WTC11 (cell line): Measurements from ENCODE around the gene USO1. TPM values are rescaled to one million over a fixed set of nuclear protein-coding genes. Genes with fewer than 3 reads are reported as not detected.
A peak's percentile ranks its signal among the peaks of the same experiment; 100 is the strongest.

Experiments used
- ATAC-seq: fragments of 200-7000 bp; cut with Tn5 transposase; 2 replicates; pipeline ENCODE4 v1.10.0; 2021; ENCODE audit warnings: mild to moderate bottlenecking, moderate library complexity
- CTCF ChIA-PET: fragments of 300-600 bp; sonication (Branson Sonifier 250); formaldehyde crosslinking; loops from one replicate; lab custom pipeline; 2021; ENCODE audit warnings: antibody characterized with exemption; lab: Charles Lee
- POLR2A ChIA-PET: fragments of 350-600 bp; sonication (Branson Sonifier 250); formaldehyde crosslinking; loops from one replicate; lab custom pipeline; 2021; ENCODE audit warnings: antibody characterized with exemption; lab: Charles Lee
- DNase-seq: peaks from one replicate; pipeline ENCODE4 v3.0.0; 2021; ENCODE audit warnings: low spot score
- H3K27ac Mint-ChIP-seq: 2 replicates; pipeline ENCODE4 v1.8.0; 2021; ENCODE audit warnings: mixed read lengths
- H3K27me3 Mint-ChIP-seq: 2 replicates; pipeline ENCODE4 v1.8.0; 2021; ENCODE audit warnings: low read depth, mild to moderate bottlenecking, moderate library complexity, mixed read lengths
- H3K36me3 Mint-ChIP-seq: 2 replicates; pipeline ENCODE4 v1.8.0; 2021; ENCODE audit warnings: mixed read lengths
- H3K4me1 Mint-ChIP-seq: 2 replicates; pipeline ENCODE4 v1.8.0; 2022; ENCODE audit warnings: mixed read lengths
- H3K4me3 Mint-ChIP-seq: 2 replicates; pipeline ENCODE4 v1.8.0; 2021; ENCODE audit warnings: mild to moderate bottlenecking, moderate library complexity, mixed read lengths
- H3K9me3 Mint-ChIP-seq: 2 replicates; pipeline ENCODE4 v1.8.0; 2021; ENCODE audit warnings: mixed read lengths
- ATF1 ChIP-seq: sonication (generic); formaldehyde crosslinking; IDR thresholded peaks from 2 replicates; pipeline ENCODE4 v1.8.1; 2023; ENCODE audit warnings: mild to moderate bottlenecking, moderate library complexity, missing genetic modification reagents
- CREM ChIP-seq: sonication (generic); formaldehyde crosslinking; IDR thresholded peaks from 2 replicates; pipeline ENCODE4 v1.8.1; 2022; ENCODE audit warnings: mild to moderate bottlenecking, missing genetic modification reagents, moderate library complexity
- ESRRA ChIP-seq: sonication (generic); formaldehyde crosslinking; IDR thresholded peaks from 2 replicates; pipeline ENCODE4 v1.8.1; 2022; ENCODE audit warnings: mild to moderate bottlenecking, missing genetic modification reagents, borderline replicate concordance
- ETV6 ChIP-seq: sonication (generic); formaldehyde crosslinking; IDR thresholded peaks from 2 replicates; pipeline ENCODE4 v1.8.1; 2022; ENCODE audit warnings: mild to moderate bottlenecking, missing genetic modification reagents
- HMGA2 ChIP-seq: fragments of 250-450 bp; sonication (Bioruptor Pico); IDR thresholded peaks from 2 replicates; pipeline ENCODE4 v1.4.0; 2021; ENCODE audit warnings: mild to moderate bottlenecking, moderate library complexity
- JAZF1 ChIP-seq: fragments of 250-450 bp; sonication (Bioruptor Pico); IDR thresholded peaks from 2 replicates; pipeline ENCODE4 v1.9.0; 2021; ENCODE audit warnings: moderate library complexity, mild to moderate bottlenecking, inconsistent platforms
- JUN ChIP-seq: sonication (generic); formaldehyde crosslinking; IDR thresholded peaks from 2 replicates; pipeline ENCODE4 v1.8.0; 2023; ENCODE audit warnings: mild to moderate bottlenecking, missing genetic modification reagents
- KAT7 ChIP-seq: sonication (generic); formaldehyde crosslinking; IDR thresholded peaks from 2 replicates; pipeline ENCODE4 v1.8.1; 2023; ENCODE audit warnings: missing genetic modification reagents, mild to moderate bottlenecking, borderline replicate concordance
- MYBL2 ChIP-seq: sonication (generic); formaldehyde crosslinking; IDR thresholded peaks from 2 replicates; pipeline ENCODE4 v1.8.1; 2023; ENCODE audit warnings: mild to moderate bottlenecking, moderate library complexity, missing genetic modification reagents
- NFYB ChIP-seq: sonication (generic); formaldehyde crosslinking; conservative IDR thresholded peaks from 2 replicates; pipeline ENCODE4 v1.8.0; 2022; ENCODE audit warnings: low read depth, missing genetic modification reagents
- NR3C1 ChIP-seq: sonication (generic); formaldehyde crosslinking; conservative IDR thresholded peaks from 2 replicates; pipeline ENCODE4 v1.8.1; 2023; ENCODE audit warnings: low read depth, mild to moderate bottlenecking, missing genetic modification reagents
- SP1 ChIP-seq: sonication (generic); formaldehyde crosslinking; conservative IDR thresholded peaks from 2 replicates; pipeline ENCODE4 v1.8.1; 2022; ENCODE audit warnings: missing genetic modification reagents
- TCF7 ChIP-seq: sonication (generic); formaldehyde crosslinking; IDR thresholded peaks from 2 replicates; pipeline ENCODE4 v1.8.0; 2022; ENCODE audit warnings: mild to moderate bottlenecking, low read depth, missing genetic modification reagents, moderate library complexity
- TEAD1 ChIP-seq: sonication (generic); formaldehyde crosslinking; IDR thresholded peaks from 2 replicates; pipeline ENCODE4 v1.8.0; 2022; ENCODE audit warnings: mild to moderate bottlenecking, missing genetic modification reagents
- TEAD4 ChIP-seq: sonication (generic); formaldehyde crosslinking; IDR thresholded peaks from 2 replicates; pipeline ENCODE4 v1.8.0; 2022; ENCODE audit warnings: mild to moderate bottlenecking, missing genetic modification reagents
- ZNF138 ChIP-seq: sonication (generic); formaldehyde crosslinking; conservative IDR thresholded peaks from 2 replicates; pipeline ENCODE4 v1.8.1; 2022; ENCODE audit warnings: mild to moderate bottlenecking, moderate library complexity, missing genetic modification reagents
- ZNF219 ChIP-seq: sonication (generic); formaldehyde crosslinking; IDR thresholded peaks from 2 replicates; pipeline ENCODE4 v1.8.0; 2023; ENCODE audit warnings: missing genetic modification reagents, mild to moderate bottlenecking, borderline replicate concordance
- ZNF232 ChIP-seq: sonication (generic); formaldehyde crosslinking; IDR thresholded peaks from 2 replicates; pipeline ENCODE4 v1.8.0; 2022; ENCODE audit warnings: mild to moderate bottlenecking, missing genetic modification reagents
- ZNF317 ChIP-seq: sonication (generic); formaldehyde crosslinking; IDR thresholded peaks from 2 replicates; pipeline ENCODE4 v1.8.1; 2023; ENCODE audit warnings: low read depth, mild to moderate bottlenecking, moderate library complexity, missing genetic modification reagents, borderline replicate concordance
- ZNF396 ChIP-seq: fragments of 250-450 bp; sonication (Bioruptor Pico); IDR thresholded peaks from 2 replicates; pipeline ENCODE4 v1.8.0; 2021; ENCODE audit warnings: mild to moderate bottlenecking, moderate library complexity, borderline replicate concordance
- ZNF423 ChIP-seq: fragments of 250-450 bp; sonication (Bioruptor Pico); IDR thresholded peaks from 2 replicates; pipeline ENCODE4 v2.1.2; 2022; ENCODE audit warnings: mild to moderate bottlenecking, moderate library complexity
- ZNF671 ChIP-seq: fragments of 250-450 bp; sonication (Bioruptor Pico); IDR thresholded peaks from 2 replicates; pipeline ENCODE4 v1.8.0; 2021; ENCODE audit warnings: mild to moderate bottlenecking
- total RNA-seq: library from RNA; stranded (reverse); gene quantifications from 3 replicates; pipeline ENCODE4 v1.2.3, GENCODE V29; 2021
- TF ChIP-seq, protein P1 (sequence below): sonication (generic); formaldehyde crosslinking; IDR thresholded peaks from 2 replicates; pipeline ENCODE4 v1.8.1; 2022; ENCODE audit warnings: low read depth, mild to moderate bottlenecking, moderate library complexity, missing genetic modification reagents, borderline replicate concordance
- TF ChIP-seq, protein P2 (sequence below): fragments of 250-450 bp; sonication (Bioruptor Pico); IDR thresholded peaks from 2 replicates; pipeline ENCODE4 v1.8.0; 2021; ENCODE audit warnings: mild to moderate bottlenecking
- TF ChIP-seq, protein P3 (sequence below): fragments of 250-450 bp; sonication (Bioruptor Pico); IDR thresholded peaks from 2 replicates; pipeline ENCODE4 v1.9.0; 2021; ENCODE audit warnings: moderate library complexity, mild to moderate bottlenecking, inconsistent platforms, borderline replicate concordance
- TF ChIP-seq, protein P4 (sequence below): fragments of 250-450 bp; sonication (Bioruptor Pico); IDR thresholded peaks from 2 replicates; pipeline ENCODE4 v1.9.0; 2021; ENCODE audit warnings: mild to moderate bottlenecking
- TF ChIP-seq, protein P5 (sequence below): sonication (generic); formaldehyde crosslinking; IDR thresholded peaks from 2 replicates; pipeline ENCODE4 v1.8.0; 2023; ENCODE audit warnings: missing genetic modification reagents
- TF ChIP-seq, protein P6 (sequence below): sonication (generic); formaldehyde crosslinking; conservative IDR thresholded peaks from 2 replicates; pipeline ENCODE4 v1.8.1; 2023; ENCODE audit warnings: mild to moderate bottlenecking, low read depth, missing genetic modification reagents, moderate library complexity
- TF ChIP-seq, protein P7 (sequence below): fragments of 250-450 bp; sonication (Bioruptor Pico); conservative IDR thresholded peaks from 2 replicates; pipeline ENCODE4 v1.9.0; 2021; ENCODE audit warnings: mild to moderate bottlenecking

USO1 gene
- total RNA-seq, 1 experiment from 2014 or later, result 162 TPM

DNA sequence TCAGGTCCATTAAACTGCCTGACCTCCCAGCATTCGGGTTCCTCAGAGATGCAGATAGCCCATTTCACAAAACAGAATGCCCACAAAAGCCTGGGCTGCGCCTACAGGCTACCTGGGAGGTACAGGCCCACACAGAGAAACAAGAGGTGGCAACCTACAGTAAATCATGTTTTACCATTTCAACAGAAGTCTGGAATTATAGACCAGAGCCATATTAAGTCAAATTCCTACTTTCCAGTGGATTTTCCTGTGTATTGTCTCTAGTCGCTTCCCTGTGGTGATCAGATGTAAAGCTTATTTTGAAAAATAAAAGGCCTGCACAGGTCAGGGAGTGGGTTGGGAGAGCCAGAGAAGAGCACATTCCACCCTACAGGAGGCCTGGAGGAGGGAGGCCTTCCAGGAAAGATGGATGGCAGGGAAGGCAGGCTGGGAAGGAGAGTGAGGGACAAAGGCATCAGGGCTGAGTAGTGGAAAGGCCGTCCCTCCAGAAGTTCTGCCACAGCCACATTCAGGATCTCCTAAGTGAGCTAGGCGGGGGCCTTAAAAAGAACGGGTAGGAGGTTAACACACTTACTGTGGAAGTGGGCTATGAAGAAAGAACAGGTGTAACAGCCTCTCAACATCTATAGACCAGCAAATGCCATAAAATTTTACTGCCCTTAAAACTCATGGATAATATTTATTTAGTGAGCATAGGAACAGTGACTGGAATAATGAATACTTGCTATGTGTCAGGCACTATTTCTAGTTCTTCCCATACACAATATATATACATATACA, 19.0 kb upstream of the USO1 start:
- Mint-ChIP-seq H3K4me1 (peaks cover 59% of the 10 kb centered on the region), H3K9me3 (no peaks in the 10 kb centered on the region), H3K27ac (peak overlapping the region; percentile 98), H3K27me3 (no peaks in the 10 kb centered on the region), H3K36me3 (peaks cover 2% of the 10 kb centered on the region; the same call in 1 of the 2 replicates), H3K4me3 (peak overlapping the region; percentile 32)
- ChIA-PET POLR2A (interaction anchor here (0.5 to 2.1 kb wide), 4 partner anchors 8 to 19 kb away, joined by 3 to 18 read pairs (median 3); partner anchors contain the start of gene USO1), CTCF (interaction anchor here (0.8 to 2.6 kb wide), 8 partner anchors 10 to 51 kb away, joined by 3 to 24 read pairs (median 4); partner anchors contain the start of genes G3BP2 and USO1)
- ATAC-seq (peak; percentile 89), DNase-seq (peak; percentile 63)
- no peak for TF ChIP-seq NFYB
- TF ChIP-seq JUN (CRISPR knock-in tag), result no peak
- TF ChIP-seq NR3C1, result no peak
- TF ChIP-seq KAT7 (CRISPR knock-in tag), result no peak
- TF ChIP-seq ZNF671 (CRISPR knock-in tag), result no peak
- no peak for TF ChIP-seq TCF7
- TF ChIP-seq MYBL2 (CRISPR knock-in tag), result 0 out of 2 replicates have a peak, but pooled peaks have one; percentile 32
- TF ChIP-seq, protein P1, sequence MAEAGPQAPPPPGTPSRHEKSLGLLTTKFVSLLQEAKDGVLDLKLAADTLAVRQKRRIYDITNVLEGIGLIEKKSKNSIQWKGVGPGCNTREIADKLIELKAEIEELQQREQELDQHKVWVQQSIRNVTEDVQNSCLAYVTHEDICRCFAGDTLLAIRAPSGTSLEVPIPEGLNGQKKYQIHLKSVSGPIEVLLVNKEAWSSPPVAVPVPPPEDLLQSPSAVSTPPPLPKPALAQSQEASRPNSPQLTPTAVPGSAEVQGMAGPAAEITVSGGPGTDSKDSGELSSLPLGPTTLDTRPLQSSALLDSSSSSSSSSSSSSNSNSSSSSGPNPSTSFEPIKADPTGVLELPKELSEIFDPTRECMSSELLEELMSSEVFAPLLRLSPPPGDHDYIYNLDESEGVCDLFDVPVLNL (CRISPR knock-in tag), result no peak
- TF ChIP-seq, protein P2, sequence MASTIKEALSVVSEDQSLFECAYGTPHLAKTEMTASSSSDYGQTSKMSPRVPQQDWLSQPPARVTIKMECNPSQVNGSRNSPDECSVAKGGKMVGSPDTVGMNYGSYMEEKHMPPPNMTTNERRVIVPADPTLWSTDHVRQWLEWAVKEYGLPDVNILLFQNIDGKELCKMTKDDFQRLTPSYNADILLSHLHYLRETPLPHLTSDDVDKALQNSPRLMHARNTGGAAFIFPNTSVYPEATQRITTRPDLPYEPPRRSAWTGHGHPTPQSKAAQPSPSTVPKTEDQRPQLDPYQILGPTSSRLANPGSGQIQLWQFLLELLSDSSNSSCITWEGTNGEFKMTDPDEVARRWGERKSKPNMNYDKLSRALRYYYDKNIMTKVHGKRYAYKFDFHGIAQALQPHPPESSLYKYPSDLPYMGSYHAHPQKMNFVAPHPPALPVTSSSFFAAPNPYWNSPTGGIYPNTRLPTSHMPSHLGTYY, result no peak
- TF ChIP-seq ZNF219, result no peak
- TF ChIP-seq, protein P3, sequence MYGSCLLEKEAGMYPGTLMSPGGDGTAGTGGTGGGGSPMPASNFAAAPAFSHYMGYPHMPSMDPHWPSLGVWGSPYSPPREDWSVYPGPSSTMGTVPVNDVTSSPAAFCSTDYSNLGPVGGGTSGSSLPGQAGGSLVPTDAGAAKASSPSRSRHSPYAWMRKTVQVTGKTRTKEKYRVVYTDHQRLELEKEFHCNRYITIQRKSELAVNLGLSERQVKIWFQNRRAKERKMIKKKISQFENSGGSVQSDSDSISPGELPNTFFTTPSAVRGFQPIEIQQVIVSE (CRISPR knock-in tag), result no peak
- TF ChIP-seq TEAD4, result no peak
- TF ChIP-seq, protein P4, sequence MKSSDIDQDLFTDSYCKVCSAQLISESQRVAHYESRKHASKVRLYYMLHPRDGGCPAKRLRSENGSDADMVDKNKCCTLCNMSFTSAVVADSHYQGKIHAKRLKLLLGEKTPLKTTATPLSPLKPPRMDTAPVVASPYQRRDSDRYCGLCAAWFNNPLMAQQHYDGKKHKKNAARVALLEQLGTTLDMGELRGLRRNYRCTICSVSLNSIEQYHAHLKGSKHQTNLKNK (CRISPR knock-in tag), result no peak
- TF ChIP-seq, protein P5, sequence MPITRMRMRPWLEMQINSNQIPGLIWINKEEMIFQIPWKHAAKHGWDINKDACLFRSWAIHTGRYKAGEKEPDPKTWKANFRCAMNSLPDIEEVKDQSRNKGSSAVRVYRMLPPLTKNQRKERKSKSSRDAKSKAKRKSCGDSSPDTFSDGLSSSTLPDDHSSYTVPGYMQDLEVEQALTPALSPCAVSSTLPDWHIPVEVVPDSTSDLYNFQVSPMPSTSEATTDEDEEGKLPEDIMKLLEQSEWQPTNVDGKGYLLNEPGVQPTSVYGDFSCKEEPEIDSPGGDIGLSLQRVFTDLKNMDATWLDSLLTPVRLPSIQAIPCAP, result no peak
- no peak for TF ChIP-seq CREM (CRISPR knock-in tag)
- TF ChIP-seq ZNF232 (CRISPR knock-in tag), result peak; percentile 68; the same call in 1 of the 2 replicates
- TF ChIP-seq SP1, result no peak; the same call in 1 of the 2 replicates
- no peak for TF ChIP-seq HMGA2
- peak; percentile 76; the same call in 1 of the 2 replicates for TF ChIP-seq ZNF138 (CRISPR knock-in tag)
- TF ChIP-seq ZNF317, result no peak
- TF ChIP-seq, protein P6, sequence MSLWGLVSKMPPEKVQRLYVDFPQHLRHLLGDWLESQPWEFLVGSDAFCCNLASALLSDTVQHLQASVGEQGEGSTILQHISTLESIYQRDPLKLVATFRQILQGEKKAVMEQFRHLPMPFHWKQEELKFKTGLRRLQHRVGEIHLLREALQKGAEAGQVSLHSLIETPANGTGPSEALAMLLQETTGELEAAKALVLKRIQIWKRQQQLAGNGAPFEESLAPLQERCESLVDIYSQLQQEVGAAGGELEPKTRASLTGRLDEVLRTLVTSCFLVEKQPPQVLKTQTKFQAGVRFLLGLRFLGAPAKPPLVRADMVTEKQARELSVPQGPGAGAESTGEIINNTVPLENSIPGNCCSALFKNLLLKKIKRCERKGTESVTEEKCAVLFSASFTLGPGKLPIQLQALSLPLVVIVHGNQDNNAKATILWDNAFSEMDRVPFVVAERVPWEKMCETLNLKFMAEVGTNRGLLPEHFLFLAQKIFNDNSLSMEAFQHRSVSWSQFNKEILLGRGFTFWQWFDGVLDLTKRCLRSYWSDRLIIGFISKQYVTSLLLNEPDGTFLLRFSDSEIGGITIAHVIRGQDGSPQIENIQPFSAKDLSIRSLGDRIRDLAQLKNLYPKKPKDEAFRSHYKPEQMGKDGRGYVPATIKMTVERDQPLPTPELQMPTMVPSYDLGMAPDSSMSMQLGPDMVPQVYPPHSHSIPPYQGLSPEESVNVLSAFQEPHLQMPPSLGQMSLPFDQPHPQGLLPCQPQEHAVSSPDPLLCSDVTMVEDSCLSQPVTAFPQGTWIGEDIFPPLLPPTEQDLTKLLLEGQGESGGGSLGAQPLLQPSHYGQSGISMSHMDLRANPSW (CRISPR knock-in tag), result no peak
- no peak for TF ChIP-seq ZNF396
- TF ChIP-seq, protein P7, sequence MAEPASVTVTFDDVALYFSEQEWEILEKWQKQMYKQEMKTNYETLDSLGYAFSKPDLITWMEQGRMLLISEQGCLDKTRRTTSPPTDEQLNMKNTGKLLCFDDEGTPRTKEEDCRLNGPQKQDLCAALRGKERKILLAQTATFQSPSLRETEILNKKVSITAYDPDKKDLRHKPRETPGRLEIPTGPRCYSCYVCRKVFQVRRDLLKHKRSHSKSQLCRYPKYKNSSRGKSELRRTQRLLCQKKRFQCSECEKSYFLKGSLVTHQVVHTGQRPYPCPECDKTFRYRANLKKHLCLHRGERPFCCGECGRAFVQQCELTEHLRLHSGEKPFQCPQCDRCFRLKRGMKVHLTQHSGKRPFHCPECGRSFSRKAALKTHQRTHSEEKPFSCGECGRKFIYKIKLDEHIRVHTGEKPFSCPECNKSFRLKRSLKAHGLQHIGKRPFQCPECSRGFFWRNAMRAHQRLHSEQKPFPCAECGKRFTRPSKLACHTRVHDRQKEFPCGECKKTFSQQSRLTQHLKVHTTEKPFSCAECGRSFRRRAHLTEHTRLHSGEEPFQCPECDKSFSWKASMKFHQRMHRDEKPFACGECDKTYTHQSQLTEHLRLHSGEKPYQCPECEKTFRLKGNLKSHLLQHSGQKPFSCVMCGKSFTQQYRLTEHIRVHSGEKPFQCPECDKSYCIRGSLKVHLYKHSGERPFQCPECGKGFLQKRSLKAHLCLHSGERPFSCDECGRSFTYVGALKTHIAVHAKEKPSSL, result no peak
- no peak for TF ChIP-seq ATF1 (CRISPR knock-in tag)
- TF ChIP-seq JAZF1 (CRISPR knock-in tag), result no peak
- peak; percentile 76; the same call in 1 of the 2 replicates for TF ChIP-seq ETV6 (CRISPR knock-in tag)
- TF ChIP-seq ESRRA, result no peak
- peak; percentile 76; the same call in 1 of the 2 replicates for TF ChIP-seq TEAD1 (CRISPR knock-in tag)
- TF ChIP-seq ZNF423 (CRISPR knock-in tag), result peak; percentile 52; the same call in 1 of the 2 replicates
